H1 (cell line): ENCODE results near the gene TERB1. TPM values are rescaled to one million over a fixed set of nuclear protein-coding genes. Genes with fewer than 3 reads are reported as not detected.

Source experiments
- CTCF ChIA-PET: fragments of 300-600 bp; sonication (Branson Sonifier 250); formaldehyde crosslinking; loops from one replicate; lab custom pipeline; 2021; ENCODE audit not compliant: partially characterized antibody; lab: Charles Lee
- POLR2A ChIA-PET: fragments of 300-600 bp; sonication (Branson Sonifier 250); formaldehyde crosslinking; loops from one replicate; lab custom pipeline; 2021; ENCODE audit warnings: inconsistent platforms; ENCODE audit not compliant: partially characterized antibody; lab: Charles Lee
- DNase-seq, 2 experiments: peaks; one replicate each; pipeline versions ENCODE4 v3.0.0 to v3.0.0-alpha.2; 2010 to 2022; ENCODE audit warnings: low spot score in 2 of 2, low read depth in 1 of 2, mixed read lengths in 1 of 2
- FAIRE-seq: peaks from 2 replicates; lab custom pipeline; 2011; peaks lifted over from hg19 to GRCh38; lab: Jason Lieb, UNC
- H2AFZ ChIP-seq: 2 replicates; pipeline ENCODE4 v1.8.1; 2012; ENCODE audit warnings: low read length, inconsistent platforms
- H2AK5ac ChIP-seq: 2 replicates; pipeline ENCODE4 v1.6.1; 2013; ENCODE audit warnings: low read depth, low read length
- H2BK120ac ChIP-seq: replicated peaks from 2 replicates; pipeline ENCODE3; 2013; ENCODE audit warnings: low read depth, low read length, inconsistent platforms
- H2BK12ac ChIP-seq: 2 replicates; pipeline ENCODE4 v1.6.1; 2013; ENCODE audit warnings: low read depth, low read length
- H2BK15ac ChIP-seq: 2 replicates; pipeline ENCODE4 v1.6.1; 2013; ENCODE audit warnings: low read length
- H2BK20ac ChIP-seq: 2 replicates; pipeline ENCODE4 v1.6.1; 2013; ENCODE audit warnings: low read length
- H2BK5ac ChIP-seq: 2 replicates; pipeline ENCODE4 v1.6.1; 2013; ENCODE audit warnings: low read depth, low read length
- H3K14ac ChIP-seq: 2 replicates; pipeline ENCODE4 v1.6.1; 2013; ENCODE audit warnings: inconsistent platforms; ENCODE audit not compliant: insufficient read length
- H3K18ac ChIP-seq: 2 replicates; pipeline ENCODE4 v1.6.1; 2013; ENCODE audit warnings: low read length; ENCODE audit errors: extremely low read depth
- H3K23ac ChIP-seq: 2 replicates; pipeline ENCODE4 v1.6.1; 2013; ENCODE audit warnings: inconsistent platforms; ENCODE audit not compliant: insufficient read length
- H3K23me2 ChIP-seq: 2 replicates; pipeline ENCODE4 v1.6.1; 2013; ENCODE audit warnings: low read depth, low read length
- H3K27ac ChIP-seq: 2 replicates; pipeline ENCODE4 v1.6.1; 2011; ENCODE audit warnings: low read depth, low read length, inconsistent platforms
- H3K27me3 ChIP-seq, 4 experiments: replicated peaks in 1 of 4; 1 replicate in 1 of 4; 2 replicates in 3 of 4; pipeline versions ENCODE4 v1.6.1 to v1.8.1; 2011 to 2013; ENCODE audit warnings: low read length in 3 of 4, mild to moderate bottlenecking in 3 of 4, inconsistent platforms in 2 of 4, mixed read lengths in 2 of 4, moderate library complexity in 1 of 4; ENCODE audit not compliant: control insufficient read depth in 3 of 4, insufficient read depth in 3 of 4; ENCODE audit errors: extremely low read depth in 1 of 4
- H3K36me3 ChIP-seq, 4 experiments: 2 replicates each; pipeline versions ENCODE4 v1.6.1 to v1.8.1; 2011 to 2013; ENCODE audit warnings: mild to moderate bottlenecking in 4 of 4, low read length in 3 of 4, moderate library complexity in 2 of 4, control low read depth in 1 of 4, inconsistent platforms in 1 of 4; ENCODE audit not compliant: insufficient read depth in 4 of 4, control insufficient read depth in 2 of 4
- H3K4ac ChIP-seq: replicated peaks from 2 replicates; pipeline ENCODE3; 2013; ENCODE audit warnings: low read length, low read depth, mixed read lengths, inconsistent platforms; ENCODE audit not compliant: insufficient read length
- H3K4me1 ChIP-seq, 4 experiments: replicated peaks in 1 of 4; 1 replicate in 1 of 4; 2 replicates in 3 of 4; pipeline versions ENCODE4 v1.6.1 to v1.8.1; 2011 to 2013; ENCODE audit warnings: low read length in 3 of 4, inconsistent platforms in 2 of 4, mixed read lengths in 1 of 4; ENCODE audit not compliant: insufficient read depth in 4 of 4, control insufficient read depth in 3 of 4
- H3K4me2 ChIP-seq, 2 experiments: 2 replicates each; pipeline versions ENCODE4 v1.6.1 to v1.8.1; 2011 to 2013; ENCODE audit warnings: low read depth in 2 of 2, low read length in 2 of 2, control low read depth in 1 of 2, inconsistent platforms in 1 of 2, mild to moderate bottlenecking in 1 of 2; ENCODE audit not compliant: insufficient read depth in 1 of 2
- H3K4me3 ChIP-seq, 4 experiments: fragments of 200-600, 300-600 bp in 1 of 4; sonication (generic), shearing (Covaris generic), sonication (Bioruptor Twin) in 1 of 4; 2 replicates each; pipeline versions ENCODE4 v1.5.1 to v1.8.1; 2011 to 2016; ENCODE audit warnings: low read length in 4 of 4, low read depth in 3 of 4, control low read depth in 2 of 4, inconsistent platforms in 2 of 4, mild to moderate bottlenecking in 2 of 4, mixed read lengths in 1 of 4, moderate library complexity in 1 of 4; ENCODE audit not compliant: insufficient read depth in 2 of 4; ENCODE audit errors: extremely low read depth in 1 of 4
- H3K56ac ChIP-seq: replicated peaks from 2 replicates; pipeline ENCODE3; 2013; ENCODE audit warnings: low read depth, mild to moderate bottlenecking, mixed read lengths, low read length, inconsistent platforms; ENCODE audit not compliant: insufficient read length
- H3K79me1 ChIP-seq: 2 replicates; pipeline ENCODE4 v1.6.1; 2013; ENCODE audit warnings: low read depth, low read length, control low read depth
- H3K79me2 ChIP-seq, 2 experiments: 2 replicates each; pipeline versions ENCODE4 v1.6.1 to v1.8.1; 2012 to 2013; ENCODE audit warnings: low read length in 2 of 2, mild to moderate bottlenecking in 2 of 2, inconsistent platforms in 1 of 2; ENCODE audit not compliant: insufficient read depth in 2 of 2, control insufficient read depth in 1 of 2
- H3K9ac ChIP-seq, 4 experiments: replicated peaks in 1 of 4; 1 replicate in 1 of 4; 2 replicates in 3 of 4; pipeline versions ENCODE4 v1.6.1 to v1.8.1; 2011 to 2013; ENCODE audit warnings: low read depth in 3 of 4, low read length in 3 of 4, control low read depth in 2 of 4, mild to moderate bottlenecking in 2 of 4, moderate library complexity in 2 of 4, inconsistent platforms in 1 of 4; ENCODE audit errors: extremely low read depth in 1 of 4
- H3K9me3 ChIP-seq, 2 experiments: 2 replicates each; pipeline versions ENCODE4 v1.6.1 to v1.8.1; 2012 to 2013; ENCODE audit warnings: mild to moderate bottlenecking in 2 of 2, moderate library complexity in 2 of 2, control low read depth in 1 of 2, inconsistent platforms in 1 of 2, low read depth in 1 of 2, low read length in 1 of 2, mixed read lengths in 1 of 2; ENCODE audit not compliant: insufficient read depth in 2 of 2
- H4K20me1 ChIP-seq, 2 experiments: replicated peaks in 1 of 2; 2 replicates each; pipeline versions ENCODE3 to v1.8.1; 2011 to 2013; ENCODE audit warnings: inconsistent platforms in 2 of 2, low read length in 2 of 2, mild to moderate bottlenecking in 1 of 2; ENCODE audit not compliant: insufficient read depth in 2 of 2, control insufficient read depth in 1 of 2
- H4K5ac ChIP-seq: 2 replicates; pipeline ENCODE4 v1.6.1; 2013; ENCODE audit warnings: low read length, low read depth, mixed read lengths, inconsistent platforms; ENCODE audit not compliant: insufficient read length
- H4K8ac ChIP-seq: 2 replicates; pipeline ENCODE4 v1.8.0; 2013; ENCODE audit warnings: mild to moderate bottlenecking, moderate library complexity, low read length, inconsistent platforms; ENCODE audit not compliant: insufficient read depth; ENCODE audit errors: extremely low read depth
- H4K91ac ChIP-seq: replicated peaks from 2 replicates; pipeline ENCODE3; 2013; ENCODE audit warnings: low read length, mixed read lengths, inconsistent platforms; ENCODE audit not compliant: insufficient read length
- CEBPB ChIP-seq: IDR thresholded peaks from 2 replicates; pipeline ENCODE4 v1.6.1; 2012; ENCODE audit warnings: low read depth, low read length
- WGBS, 2 experiments: shearing (Covaris generic) in 1 of 2; methylation state at CpG; one replicate each; pipeline versions ENCODE4 v1.1.6 to v1.1.7; 2013 to 2015; ENCODE audit warnings: low lambda C conversion rate in 2 of 2, mixed read lengths in 2 of 2, inconsistent platforms in 1 of 2, low coverage in 1 of 2, missing lambda C conversion rate in 1 of 2; ENCODE audit not compliant: insufficient replicate concordance in 2 of 2, insufficient coverage in 1 of 2, insufficient read length in 1 of 2; ENCODE audit errors: extremely low coverage in 1 of 2, missing lambda C conversion rate in 1 of 2; 5-methylcytosine and 5-hydroxymethylcytosine counted together
- polyA plus RNA-seq, 7 experiments: library from polyadenylated mRNA; depleted of rRNA in 3 of 7; stranded (reverse) in 5 of 7; unstranded in 2 of 7; fragments of >200 nt in 5 of 7; fragments of 200-250 nt in 2 of 7; gene quantifications; 1 replicate in 5 of 7; 2 replicates in 1 of 7; 4 replicates in 1 of 7; pipeline versions ENCODE4 v1.2.1 to v1.2.3, GENCODE V29; 2011 to 2013; ENCODE audit warnings: missing spikeins in 2 of 7, mixed read lengths in 2 of 7
- total RNA-seq: library from RNA; stranded (reverse); fragmentation: NEBNext Ultra II Directional; extraction: Animal tissue kit (Norgen Biotek cat#: 25700); gene quantifications from 2 replicates; pipeline ENCODE4 v1.2.1, GENCODE V29; 2021

The TERB1 gene
- total and polyA plus RNA-seq, 2 of the 8 experiments (the other 6 are each of a cell fraction or from before 2014, with no cell fraction given): not detected

DNA sequence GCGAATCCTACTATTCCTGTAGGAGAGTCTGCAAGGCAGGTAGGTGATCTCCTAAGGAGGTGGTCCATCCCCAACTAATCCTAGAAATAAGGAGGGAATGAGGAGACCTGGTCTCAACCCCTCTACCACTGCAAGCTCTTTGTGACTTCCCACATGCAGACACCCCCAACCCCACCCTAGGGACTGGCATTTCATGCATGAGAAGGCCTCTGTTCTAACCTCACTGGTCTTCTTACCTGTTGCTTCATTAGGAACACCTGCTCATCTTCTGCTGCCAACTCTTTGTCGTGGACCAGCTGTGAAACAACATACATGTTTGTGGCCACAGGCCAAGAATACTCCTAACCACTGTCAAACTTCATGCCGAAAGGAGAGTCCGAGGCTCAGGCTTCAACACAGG is 72.6 kb downstream of the TERB1 start:
- Histone ChIP-seq H3K14ac (no peak overlapping the region), H3K4ac (no peak overlapping the region), H3K36me3 (peaks cover 23 to 91% (median 71%) of the 10 kb centered on the region in 4 experiments), H3K79me1 (no peaks in the 10 kb centered on the region; the same call in 1 of the 2 replicates), H3K23ac (no peak overlapping the region), H4K5ac (peak overlapping the region; percentile 12), H2BK12ac (no peak overlapping the region), H3K27ac (no peak overlapping the region; the same call in 1 of the 2 replicates), H3K23me2 (no peaks in the 10 kb centered on the region; the same call in 1 of the 2 replicates), H2BK15ac (no peak overlapping the region), H2BK5ac (peak overlapping the region; percentile 67; the same call in 1 of the 2 replicates), H3K9ac (no peak overlapping the region), H3K4me1 (peaks cover 0 to 6% (median 5%) of the 10 kb centered on the region in 4 experiments; a peak in 6 of 7 replicates), H2BK20ac (peak overlapping the region; percentile 23; the same call in 1 of the 2 replicates), H4K8ac (no peak overlapping the region), H3K18ac (no peak overlapping the region; the same call in 1 of the 2 replicates), H4K20me1 (peaks cover 2 to 3% of the 10 kb centered on the region in 2 experiments), H2AFZ (no peak overlapping the region), H2BK120ac (no peak overlapping the region), H3K79me2 (no peaks in the 10 kb centered on the region), H4K91ac (peak overlapping the region; percentile 0), H3K9me3 (no peaks in the 10 kb centered on the region), H2AK5ac (no peak overlapping the region), H3K4me2 (peak overlapping the region; percentile 13 to 23; a peak in 2 of 4 replicates), H3K56ac (no peak overlapping the region), H3K4me3 (no peak overlapping the region), H3K27me3 (no peaks in the 10 kb centered on the region)
- no peak for FAIRE-seq
- no peak for DNase-seq
- 77% methylated on average over 3 of the region's 4 CpGs; no CpG with 5 or more reads in 1 of the 2 experiments for WGBS, 2 experiments
- no peak for TF ChIP-seq CEBPB
- ChIA-PET CTCF (interaction anchor here (0.7 to 8.6 kb wide), 22 partner anchors 11 to 322 kb away, joined by 3 to 170 read pairs (median 4); partner anchors contain the start of gene DYNC1LI2), POLR2A (interaction anchor here (1.5 to 6.9 kb wide), 4 partner anchors 9 to 139 kb away, joined by 5 to 57 read pairs (median 7); partner anchors contain the start of gene DYNC1LI2)
